ENCODE results near the gene FNBP1L.

DNA sequence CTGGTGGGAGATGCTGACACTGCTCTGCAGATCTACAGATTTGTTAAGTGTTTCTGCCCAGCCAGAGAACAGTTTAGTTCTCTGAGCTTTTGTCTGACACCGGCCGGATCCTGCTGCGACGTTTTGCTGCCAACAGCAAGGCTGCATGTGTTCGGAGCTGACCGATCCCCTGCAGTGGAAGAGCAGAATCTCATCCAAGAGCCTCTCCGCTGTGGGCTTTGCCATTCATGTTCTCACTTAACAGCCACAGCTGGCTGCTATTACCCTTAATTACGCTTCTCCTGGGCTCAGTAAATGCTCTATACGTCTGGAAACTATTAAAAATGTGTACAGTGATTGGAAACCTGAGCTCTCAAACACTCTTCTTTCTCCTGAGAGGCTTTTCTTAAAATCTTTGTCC lies 128.4 kb downstream of the FNBP1L start:
- TF ChIP-seq, protein P1, sequence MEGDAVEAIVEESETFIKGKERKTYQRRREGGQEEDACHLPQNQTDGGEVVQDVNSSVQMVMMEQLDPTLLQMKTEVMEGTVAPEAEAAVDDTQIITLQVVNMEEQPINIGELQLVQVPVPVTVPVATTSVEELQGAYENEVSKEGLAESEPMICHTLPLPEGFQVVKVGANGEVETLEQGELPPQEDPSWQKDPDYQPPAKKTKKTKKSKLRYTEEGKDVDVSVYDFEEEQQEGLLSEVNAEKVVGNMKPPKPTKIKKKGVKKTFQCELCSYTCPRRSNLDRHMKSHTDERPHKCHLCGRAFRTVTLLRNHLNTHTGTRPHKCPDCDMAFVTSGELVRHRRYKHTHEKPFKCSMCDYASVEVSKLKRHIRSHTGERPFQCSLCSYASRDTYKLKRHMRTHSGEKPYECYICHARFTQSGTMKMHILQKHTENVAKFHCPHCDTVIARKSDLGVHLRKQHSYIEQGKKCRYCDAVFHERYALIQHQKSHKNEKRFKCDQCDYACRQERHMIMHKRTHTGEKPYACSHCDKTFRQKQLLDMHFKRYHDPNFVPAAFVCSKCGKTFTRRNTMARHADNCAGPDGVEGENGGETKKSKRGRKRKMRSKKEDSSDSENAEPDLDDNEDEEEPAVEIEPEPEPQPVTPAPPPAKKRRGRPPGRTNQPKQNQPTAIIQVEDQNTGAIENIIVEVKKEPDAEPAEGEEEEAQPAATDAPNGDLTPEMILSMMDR (conservative IDR thresholded peaks at IDR 0.05) = no peak
- no peak for TF ChIP-seq ZFX (IDR thresholded peaks at IDR 0.05)

All from C4-2B (cell line).